ENCODE data around the gene TRAP1.
"Not testable (repeated sequence)": the region's sequence is repeated elsewhere in the genome, so short reads cannot be mapped to it uniquely, and the experiment has no call there.

Gene TRAP1

GRCh38 chr16:3618769-3619141, 98.6 kb downstream of the TRAP1 start:
- Histone ChIP-seq H3K9me3 (ENCODE audit: control insufficient read depth in 1 of 2, low read length in 2 of 2) (no peaks in the 10 kb centered on the region), H3K4me3 (ENCODE audit: low read depth in 1 of 2, low read length in 2 of 2) (no peak overlapping the region), H3K27ac (ENCODE audit: low read length) (no peak overlapping the region), H3K4me1 (ENCODE audit: control insufficient read depth in 1 of 2, insufficient read depth in 2 of 2, low read length in 2 of 2) (no peaks in the 10 kb centered on the region), H3K27me3 (ENCODE audit: low read depth, low read length) (no peaks in the 10 kb centered on the region), H3K36me3 (ENCODE audit: control insufficient read depth in 1 of 2, insufficient read depth in 2 of 2, low read length in 2 of 2) (no peaks in the 10 kb centered on the region)

DNA sequence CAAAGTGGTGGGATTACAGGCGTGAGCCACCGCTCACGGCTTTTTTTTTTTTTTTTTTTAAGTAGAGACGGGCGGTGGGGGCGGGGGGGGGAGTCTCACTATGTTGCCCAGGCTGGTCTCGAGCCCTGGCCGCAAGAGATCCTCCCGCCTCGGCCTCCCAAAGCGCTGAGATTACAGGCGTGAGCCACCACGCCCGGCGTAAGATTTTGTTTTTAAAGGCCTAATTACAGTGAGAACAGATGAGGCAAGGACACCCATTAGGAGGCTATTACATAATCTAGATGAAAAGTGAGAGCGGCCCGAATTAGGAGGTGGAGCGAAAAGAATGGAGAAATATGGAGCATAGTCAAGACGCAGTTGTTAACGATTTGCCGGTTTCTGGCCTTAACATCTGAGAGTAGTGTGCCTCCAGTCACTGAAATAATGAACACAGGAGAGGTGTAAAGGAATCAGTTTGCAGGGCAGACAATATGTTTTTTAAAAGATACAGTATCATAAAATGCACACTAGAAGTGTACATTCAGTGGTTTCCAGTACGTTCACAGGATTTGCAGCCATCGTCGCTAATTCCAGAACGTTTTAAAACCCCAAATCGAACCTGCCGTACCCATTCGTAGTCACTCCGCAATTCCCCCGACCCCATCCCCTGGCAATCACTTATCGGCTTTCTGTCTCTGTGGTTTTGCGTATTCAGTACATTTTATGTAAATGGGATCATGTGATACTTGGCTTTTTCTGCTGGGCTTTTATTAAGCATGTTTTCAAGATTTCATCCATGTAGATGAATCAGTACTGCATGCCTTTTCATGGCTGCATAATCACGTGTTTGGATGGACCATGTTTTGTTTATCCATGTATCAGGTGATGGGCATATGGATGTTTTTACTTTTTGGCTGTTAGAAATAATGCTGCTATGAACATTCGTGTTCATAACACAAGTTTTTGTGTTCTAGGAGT, 104.5 kb downstream of the TRAP1 start:
- no peaks in the 10 kb centered on the region for H3K27me3 ChIP-seq (ENCODE audit: low read depth, low read length)
- peak overlapping the region; percentile 33 to 95 for H3K4me3 ChIP-seq (ENCODE audit: low read depth in 1 of 2, low read length in 2 of 2)
- H3K36me3 ChIP-seq (ENCODE audit: control insufficient read depth in 1 of 2, insufficient read depth in 2 of 2, low read length in 2 of 2), result no peaks in the 10 kb centered on the region
- no peaks in the 10 kb centered on the region for H3K9me3 ChIP-seq (ENCODE audit: control insufficient read depth in 1 of 2, low read length in 2 of 2)
- H3K4me1 ChIP-seq (ENCODE audit: control insufficient read depth in 1 of 2, insufficient read depth in 2 of 2, low read length in 2 of 2), result peaks cover 5 to 11% of the 10 kb centered on the region in 2 donors
- no peak overlapping the region for H3K27ac ChIP-seq (ENCODE audit: low read length)

GRCh38 chr16:3611146-3611975, 106.0 kb downstream of the TRAP1 start, which contains the start of gene SLX4:
Gene SLX4 (minus strand): TSS chr16:3611606. CDS start chr16:3608964, 2,642 bp downstream.
- H3K9me3 ChIP-seq (ENCODE audit: control insufficient read depth in 1 of 2, low read length in 2 of 2), result no peaks in the 10 kb centered on the region
- peak within 1 kb of the TSS; percentile 94 to 95 for H3K4me3 ChIP-seq (ENCODE audit: low read depth in 1 of 2, low read length in 2 of 2)
- no peaks in the 10 kb centered on the region for H3K27me3 ChIP-seq (ENCODE audit: low read depth, low read length)
- peaks cover 5 to 11% of the 10 kb centered on the region in 2 donors for H3K4me1 ChIP-seq (ENCODE audit: control insufficient read depth in 1 of 2, insufficient read depth in 2 of 2, low read length in 2 of 2)
- peak within 1 kb of the TSS; percentile 79 for H3K27ac ChIP-seq (ENCODE audit: low read length)
- no peaks in the 10 kb centered on the region for H3K36me3 ChIP-seq (ENCODE audit: control insufficient read depth in 1 of 2, insufficient read depth in 2 of 2, low read length in 2 of 2)

DNA sequence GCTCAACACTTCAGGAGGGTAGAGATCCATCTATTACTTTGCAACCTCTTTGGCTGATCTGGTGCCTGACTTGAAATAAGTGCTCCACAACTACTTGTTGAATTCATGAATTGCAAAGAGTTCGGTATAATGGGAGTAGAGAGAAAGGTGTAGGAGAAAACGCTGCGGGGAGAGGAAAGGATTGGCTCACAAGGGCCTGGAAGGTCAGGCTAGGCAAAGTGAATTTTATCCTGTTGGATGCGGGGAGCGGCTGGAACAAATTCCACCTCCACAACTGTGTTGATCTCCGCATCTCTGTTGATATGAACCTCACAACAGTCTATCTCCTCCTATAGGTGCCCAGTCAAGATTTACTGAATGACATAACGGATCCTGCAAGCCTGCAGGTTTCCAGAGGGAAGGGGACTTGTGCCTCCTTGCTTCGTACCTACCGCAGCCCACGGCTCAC, 106.6 kb downstream of the TRAP1 start:
- H3K4me1 ChIP-seq (ENCODE audit: control insufficient read depth in 1 of 2, insufficient read depth in 2 of 2, low read length in 2 of 2), result peaks cover 5 to 11% of the 10 kb centered on the region in 2 donors
- peak overlapping the region; percentile 48 for H3K27ac ChIP-seq (ENCODE audit: low read length)
- no peaks in the 10 kb centered on the region for H3K9me3 ChIP-seq (ENCODE audit: control insufficient read depth in 1 of 2, low read length in 2 of 2)
- H3K4me3 ChIP-seq (ENCODE audit: low read depth in 1 of 2, low read length in 2 of 2), result peak overlapping the region; percentile 94 to 95
- no peaks in the 10 kb centered on the region for H3K27me3 ChIP-seq (ENCODE audit: low read depth, low read length)
- H3K36me3 ChIP-seq (ENCODE audit: control insufficient read depth in 1 of 2, insufficient read depth in 2 of 2, low read length in 2 of 2), result no peaks in the 10 kb centered on the region

GRCh38 chr16:3609895-3610697, 107.2 kb downstream of the TRAP1 start:
- peak overlapping the region; percentile 94 to 95 for H3K4me3 ChIP-seq (ENCODE audit: low read depth in 1 of 2, low read length in 2 of 2)
- no peaks in the 10 kb centered on the region for H3K9me3 ChIP-seq (ENCODE audit: control insufficient read depth in 1 of 2, low read length in 2 of 2)
- no peaks in the 10 kb centered on the region for H3K27me3 ChIP-seq (ENCODE audit: low read depth, low read length)
- no peak overlapping the region for H3K27ac ChIP-seq (ENCODE audit: low read length)
- H3K36me3 ChIP-seq (ENCODE audit: control insufficient read depth in 1 of 2, insufficient read depth in 2 of 2, low read length in 2 of 2), result no peaks in the 10 kb centered on the region
- peaks cover 5 to 11% of the 10 kb centered on the region in 2 donors for H3K4me1 ChIP-seq (ENCODE audit: control insufficient read depth in 1 of 2, insufficient read depth in 2 of 2, low read length in 2 of 2)

GRCh38 chr16:3608976-3609375, 108.3 kb downstream of the TRAP1 start:
- H3K4me3 ChIP-seq (ENCODE audit: low read depth in 1 of 2, low read length in 2 of 2); H3K9me3 ChIP-seq (ENCODE audit: control insufficient read depth in 1 of 2, low read length in 2 of 2); H3K27ac ChIP-seq (ENCODE audit: low read length); H3K36me3 ChIP-seq (ENCODE audit: control insufficient read depth in 1 of 2, insufficient read depth in 2 of 2, low read length in 2 of 2); H3K27me3 ChIP-seq (ENCODE audit: low read depth, low read length): not testable (repeated sequence)
- H3K4me1 ChIP-seq (ENCODE audit: control insufficient read depth in 1 of 2, insufficient read depth in 2 of 2, low read length in 2 of 2), result peaks cover 5 to 11% of the 10 kb centered on the region in 2 donors

DNA sequence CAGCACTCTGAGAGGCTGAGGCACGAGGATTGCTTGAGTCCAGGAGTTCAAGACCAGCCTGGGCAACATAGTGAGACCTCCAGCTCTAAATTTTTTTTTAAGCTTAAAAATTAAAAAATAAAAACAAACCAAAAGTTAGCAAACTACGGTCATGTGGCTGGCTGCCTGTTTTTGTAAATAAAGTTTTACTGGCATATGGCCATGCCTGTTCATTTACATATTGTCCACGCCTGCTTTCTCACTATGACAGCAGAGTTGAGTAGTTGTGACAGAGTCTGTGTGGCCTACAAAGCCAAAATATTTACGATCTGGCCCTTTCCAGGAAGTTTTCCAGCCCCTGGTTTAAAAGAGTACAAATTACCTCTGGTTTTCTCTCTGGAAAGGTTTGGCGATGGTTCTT, 109.3 kb downstream of the TRAP1 start:
- H3K4me3 ChIP-seq (ENCODE audit: low read depth in 1 of 2, low read length in 2 of 2), result no peak overlapping the region
- no peak overlapping the region for H3K27ac ChIP-seq (ENCODE audit: low read length)
- peaks cover 5 to 11% of the 10 kb centered on the region in 2 donors for H3K4me1 ChIP-seq (ENCODE audit: control insufficient read depth in 1 of 2, insufficient read depth in 2 of 2, low read length in 2 of 2)
- no peaks in the 10 kb centered on the region for H3K27me3 ChIP-seq (ENCODE audit: low read depth, low read length)
- peaks cover 0 to 6% of the 10 kb centered on the region in 2 donors for H3K36me3 ChIP-seq (ENCODE audit: control insufficient read depth in 1 of 2, insufficient read depth in 2 of 2, low read length in 2 of 2)
- no peaks in the 10 kb centered on the region for H3K9me3 ChIP-seq (ENCODE audit: control insufficient read depth in 1 of 2, low read length in 2 of 2)
